ENCODE data around the gene AQP12A.
"Not testable (repeated sequence)": the region's sequence is repeated elsewhere in the genome, so short reads cannot be mapped to it uniquely, and the experiment has no call there.

AQP12A gene

GRCh38 chr2:240659883-240660282 is 31.8 kb upstream of the AQP12A start:
- DNase-seq, result not testable (repeated sequence)

- no peak for DNase-seq
Measured at GRCh38 chr2:240662681-240663080, 29.0 kb upstream of the AQP12A start.

GRCh38 chr2:240663546-240664190 is 28.0 kb upstream of the AQP12A start:
- DNase-seq, result no peak

GRCh38 chr2:240664622-240665021 is 27.0 kb upstream of the AQP12A start:
- DNase-seq, result no peak

- no peak for DNase-seq
Measured at GRCh38 chr2:240670402-240670801, 21.3 kb upstream of the AQP12A start.

GRCh38 chr2:240670950-240671349 is 20.7 kb upstream of the AQP12A start:
- no peak for DNase-seq

- DNase-seq, result no peak
Measured at GRCh38 chr2:240672076-240672700, 19.5 kb upstream of the AQP12A start.

- no peak for DNase-seq
Measured at GRCh38 chr2:240672701-240673190, 18.9 kb upstream of the AQP12A start.

- not testable (repeated sequence) for DNase-seq
Measured at GRCh38 chr2:240674461-240675184, 17.0 kb upstream of the AQP12A start.

- not testable (repeated sequence) for DNase-seq
Measured at GRCh38 chr2:240675345-240675744, 16.3 kb upstream of the AQP12A start.

GRCh38 chr2:240678043-240678442 is 13.6 kb upstream of the AQP12A start:
- not testable (repeated sequence) for DNase-seq

- not testable (repeated sequence) for DNase-seq
Measured at GRCh38 chr2:240678909-240679308, 12.8 kb upstream of the AQP12A start.

GRCh38 chr2:240680185-240680584 is 11.5 kb upstream of the AQP12A start:
- not testable (repeated sequence) for DNase-seq

GRCh38 chr2:240682431-240683224 is 9.0 kb upstream of the AQP12A start, which contains the start of gene AQP12B:
AQP12B (minus strand) TSS chr2:240682885; CDS start chr2:240682837, 48 bp downstream.
- DNase-seq, result not testable (repeated sequence)

- not testable (repeated sequence) for DNase-seq
Measured at GRCh38 chr2:240683329-240683979, 8.2 kb upstream of the AQP12A start.

- DNase-seq, result not testable (repeated sequence)
Measured at GRCh38 chr2:240683980-240684728, 7.5 kb upstream of the AQP12A start.

- DNase-seq, result no peak
Measured at GRCh38 chr2:240685771-240686371, 5.8 kb upstream of the AQP12A start.

- DNase-seq, result no peak
Measured at GRCh38 chr2:240686460-240686859, 5.2 kb upstream of the AQP12A start.

GRCh38 chr2:240687045-240687740 is 4.5 kb upstream of the AQP12A start:
- no peak for DNase-seq

Data from fibroblast of skin of back (primary cell).